Smooth muscle cell (in vitro differentiated cells): Measurements from ENCODE around the gene EPHA3. TPM values are rescaled to one million over a fixed set of nuclear protein-coding genes. Genes with fewer than 3 reads are reported as not detected.

Source experiments
- DNase-seq: peaks from one replicate; lab custom pipeline; 2025; ENCODE audit not compliant: unreplicated experiment; lab: John Stamatoyannopoulos, UW
- H2AFZ ChIP-seq: fragments of 200-600 bp; sonication (generic); 2 replicates; pipeline ENCODE4 v1.6.0; 2016; ENCODE audit warnings: antibody characterized with exemption, low read depth, mild to moderate bottlenecking
- H3F3A ChIP-seq: fragments of 200-600 bp; sonication (generic); 2 replicates; pipeline ENCODE4 v1.6.0; 2017; ENCODE audit warnings: antibody characterized with exemption, low read depth
- H3K27ac ChIP-seq: fragments of 200-600 bp; sonication (generic); 2 replicates; pipeline ENCODE4 v1.5.1; 2016; ENCODE audit warnings: low read depth, mild to moderate bottlenecking
- H3K27me3 ChIP-seq: fragments of 200-600 bp; sonication (generic); 2 replicates; pipeline ENCODE4 v1.6.1; 2016; ENCODE audit warnings: low read depth, mild to moderate bottlenecking
- H3K36me3 ChIP-seq: fragments of 200-600 bp; sonication (generic); 2 replicates; pipeline ENCODE4 v1.5.1; 2016; ENCODE audit warnings: low read depth
- H3K4me1 ChIP-seq: fragments of 200-600 bp; sonication (generic); 2 replicates; pipeline ENCODE4 v1.5.1; 2016; ENCODE audit warnings: low read depth
- H3K4me2 ChIP-seq: fragments of 200-600 bp; sonication (generic); 2 replicates; pipeline ENCODE4 v1.6.0; 2016; ENCODE audit warnings: mild to moderate bottlenecking
- H3K4me3 ChIP-seq: fragments of 200-600 bp; sonication (generic); 2 replicates; pipeline ENCODE4 v1.5.1; 2016; ENCODE audit warnings: mild to moderate bottlenecking
- H3K79me2 ChIP-seq: fragments of 200-600 bp; sonication (generic); 2 replicates; pipeline ENCODE4 v1.6.0; 2016; ENCODE audit warnings: low read depth, mild to moderate bottlenecking
- H3K9ac ChIP-seq: fragments of 200-600 bp; sonication (generic); 2 replicates; pipeline ENCODE4 v1.6.0; 2016; ENCODE audit warnings: low read depth
- H3K9me3 ChIP-seq: fragments of 200-600 bp; sonication (generic); replicated peaks from 2 replicates; pipeline ENCODE4 v1.5.1; 2016; ENCODE audit warnings: low read depth
- H4K20me1 ChIP-seq: fragments of 200-600 bp; sonication (generic); 2 replicates; pipeline ENCODE4 v1.6.0; 2016; ENCODE audit warnings: low read depth
- CTCF ChIP-seq: fragments of 200-600 bp; sonication (generic); IDR thresholded peaks from 2 replicates; pipeline ENCODE4 v1.5.1; 2017; ENCODE audit warnings: borderline replicate concordance, mild to moderate bottlenecking, antibody characterized with exemption; ENCODE audit not compliant: insufficient read depth, poor library complexity, severe bottlenecking
- WGBS: methylation state at CpG from one replicate; pipeline ENCODE4 v1.1.7; 2016; ENCODE audit warnings: low lambda C conversion rate; 5-methylcytosine and 5-hydroxymethylcytosine counted together
- polyA plus RNA-seq: library from polyadenylated mRNA; unstranded; fragments of >200 nt; fragmentation: Nextera tagmentation; extraction: Ambion mirVana; gene quantifications from 2 replicates; pipeline ENCODE4 v1.2.1, GENCODE V29; 2016
- total RNA-seq: library from RNA; depleted of rRNA; stranded (reverse); fragments of >200 nt; gene quantifications from 2 replicates; pipeline ENCODE4 v1.2.3, GENCODE V29; 2014

The EPHA3 gene
- total and polyA plus RNA-seq, 2 experiments from 2014 or later = 0.62 to 1.7 TPM

GRCh38 chr3:89252860-89253259 lies 145.4 kb downstream of the EPHA3 start:
- Histone ChIP-seq H3K79me2 (no peaks in the 10 kb centered on the region), H3K36me3 (no peaks in the 10 kb centered on the region), H3K9me3 (no peaks in the 10 kb centered on the region), H3F3A (no peaks in the 10 kb centered on the region), H2AFZ (no peak overlapping the region), H3K4me2 (no peak overlapping the region), H3K4me3 (no peak overlapping the region), H3K27me3 (no peaks in the 10 kb centered on the region), H3K27ac (no peak overlapping the region), H3K4me1 (peaks cover 5% of the 10 kb centered on the region), H3K9ac (no peak overlapping the region), H4K20me1 (no peaks in the 10 kb centered on the region)
- no peak for DNase-seq
- 63% methylated on average over 2 of the region's 2 CpGs for WGBS
- TF ChIP-seq CTCF = no peak

DNA sequence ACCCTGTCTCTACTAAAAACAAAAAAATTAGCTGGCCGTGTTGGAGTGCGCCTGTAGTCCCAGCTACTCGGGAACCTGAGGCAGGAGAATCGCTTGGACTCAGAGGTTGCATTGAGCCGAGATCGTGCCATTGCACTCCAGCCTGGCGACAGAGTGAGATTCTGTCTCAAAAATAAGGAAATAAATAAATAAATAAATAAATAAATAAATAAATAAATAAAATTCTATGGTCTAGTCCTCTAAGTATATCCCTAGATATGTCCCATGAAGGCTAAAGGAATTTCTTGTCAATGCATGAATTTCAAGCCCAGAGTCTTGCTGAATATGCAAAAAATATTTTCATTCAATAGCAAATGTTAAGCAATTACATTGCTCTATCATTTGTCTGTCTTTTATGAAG lies 149.0 kb downstream of the EPHA3 start:
- H3K27me3 ChIP-seq = no peaks in the 10 kb centered on the region
- no peak for TF ChIP-seq CTCF
- H3K9me3 ChIP-seq = no peaks in the 10 kb centered on the region
- H3K36me3 ChIP-seq = no peaks in the 10 kb centered on the region
- peaks cover 9% of the 10 kb centered on the region for H3K4me1 ChIP-seq
- H3K9ac ChIP-seq = no peak overlapping the region
- no peak overlapping the region for H3K4me2 ChIP-seq
- no peaks in the 10 kb centered on the region for H3F3A ChIP-seq
- H4K20me1 ChIP-seq = no peaks in the 10 kb centered on the region
- H3K79me2 ChIP-seq = no peaks in the 10 kb centered on the region
- H2AFZ ChIP-seq = no peak overlapping the region
- DNase-seq = no peak
- no peak overlapping the region for H3K27ac ChIP-seq
- WGBS = 90% methylated on average over 7 of the region's 7 CpGs
- no peak overlapping the region for H3K4me3 ChIP-seq

DNA sequence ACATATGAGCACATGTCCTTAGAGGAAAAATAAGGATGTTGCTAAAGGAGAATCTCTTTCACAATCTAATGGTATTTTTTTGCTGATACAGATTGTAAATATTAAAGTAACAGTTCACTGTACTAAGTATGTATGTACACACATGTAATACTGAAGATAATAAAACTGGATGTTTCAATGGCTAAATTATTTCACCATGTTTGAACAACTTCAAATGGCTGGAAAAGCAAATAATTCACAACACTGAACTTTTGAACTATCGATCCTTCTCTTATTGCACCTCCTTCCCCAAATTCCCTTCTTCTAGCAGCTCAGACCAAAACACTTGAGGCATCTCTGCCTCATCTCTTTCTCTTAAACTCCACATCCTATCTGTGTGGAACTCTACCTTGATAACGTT lies 149.5 kb downstream of the EPHA3 start:
- Histone ChIP-seq H3K79me2 (no peaks in the 10 kb centered on the region), H3K4me1 (peaks cover 12% of the 10 kb centered on the region), H4K20me1 (no peaks in the 10 kb centered on the region), H3K4me3 (no peak overlapping the region), H2AFZ (no peak overlapping the region), H3K9me3 (no peaks in the 10 kb centered on the region), H3K4me2 (no peak overlapping the region), H3K27ac (no peak overlapping the region), H3F3A (no peaks in the 10 kb centered on the region), H3K36me3 (no peaks in the 10 kb centered on the region), H3K9ac (no peak overlapping the region), H3K27me3 (no peaks in the 10 kb centered on the region)
- 94% methylated on average over 2 of the region's 2 CpGs for WGBS
- TF ChIP-seq CTCF = no peak
- no peak for DNase-seq

GRCh38 chr3:89260721-89261120 lies 153.3 kb downstream of the EPHA3 start:
- Histone ChIP-seq H4K20me1 (no peaks in the 10 kb centered on the region), H3F3A (no peaks in the 10 kb centered on the region), H3K9me3 (no peaks in the 10 kb centered on the region), H3K79me2 (no peaks in the 10 kb centered on the region), H3K9ac (no peak overlapping the region), H3K27me3 (no peaks in the 10 kb centered on the region), H3K27ac (no peak overlapping the region), H3K4me2 (no peak overlapping the region), H3K4me3 (no peak overlapping the region), H3K4me1 (peaks cover 18% of the 10 kb centered on the region), H2AFZ (peak overlapping the region; percentile 76), H3K36me3 (no peaks in the 10 kb centered on the region)
- no peak for DNase-seq
- no peak for TF ChIP-seq CTCF
- WGBS = 67% methylated on average over 1 of the region's 1 CpG
